NCI-H69 (cell line): ENCODE data around the gene SLC9A8.

Experiments
- DNase-seq: peaks from one replicate; lab custom pipeline; 2025; lab: John Stamatoyannopoulos, UW

SLC9A8 gene

GRCh38 chr20:49915380-49916145 lies 102.9 kb downstream of the SLC9A8 start, which contains the start of gene SPATA2:
TSS of gene SPATA2 (minus strand) at chr20:49915529. CDS start at chr20:49908490, 7,039 bp downstream.
- peak; percentile 93 for DNase-seq

DNA sequence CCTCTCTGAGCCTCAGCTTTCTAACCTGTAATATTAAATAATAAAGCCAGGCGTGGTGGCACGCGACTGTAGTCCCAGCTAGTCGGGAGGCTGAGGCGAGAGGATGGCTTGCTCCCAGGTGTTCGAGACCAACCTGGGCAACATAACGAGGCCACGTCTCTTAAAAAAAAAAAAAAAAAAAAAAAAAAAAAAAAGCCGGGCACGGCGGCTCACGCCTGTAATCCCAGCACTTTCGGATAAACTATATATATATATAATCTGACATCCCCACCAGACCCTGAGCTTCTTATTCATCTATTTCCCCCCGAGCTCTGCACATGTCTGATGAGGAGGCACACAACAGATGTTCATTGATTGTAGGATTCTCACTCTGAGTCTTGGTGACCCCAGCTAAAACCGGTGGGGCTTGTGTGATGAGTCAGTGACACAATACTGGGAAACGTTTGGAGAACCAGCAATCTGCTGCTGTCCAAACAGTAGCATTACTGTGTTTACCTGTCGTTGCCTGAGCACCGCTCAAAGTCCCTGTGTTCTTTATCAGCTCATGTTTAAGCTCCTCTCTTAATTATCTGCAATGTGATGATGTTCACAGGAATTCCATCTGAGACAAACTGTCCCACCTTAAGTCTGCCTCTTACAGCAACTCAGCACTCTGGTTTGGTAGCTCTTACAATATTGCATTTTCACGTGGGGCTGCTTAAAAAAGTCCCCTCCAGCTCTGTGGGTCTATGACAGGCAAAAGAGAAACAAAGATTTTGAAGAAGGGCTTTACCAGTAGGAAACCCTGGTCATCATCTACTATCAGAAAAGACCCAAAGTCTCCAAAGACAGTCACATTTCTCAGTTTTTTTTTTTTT lies 103.7 kb downstream of the SLC9A8 start:
- DNase-seq, result peak; percentile 69

- DNase-seq, result no peak
Observed at GRCh38 chr20:49918446-49918845, 105.8 kb downstream of the SLC9A8 start.

DNA sequence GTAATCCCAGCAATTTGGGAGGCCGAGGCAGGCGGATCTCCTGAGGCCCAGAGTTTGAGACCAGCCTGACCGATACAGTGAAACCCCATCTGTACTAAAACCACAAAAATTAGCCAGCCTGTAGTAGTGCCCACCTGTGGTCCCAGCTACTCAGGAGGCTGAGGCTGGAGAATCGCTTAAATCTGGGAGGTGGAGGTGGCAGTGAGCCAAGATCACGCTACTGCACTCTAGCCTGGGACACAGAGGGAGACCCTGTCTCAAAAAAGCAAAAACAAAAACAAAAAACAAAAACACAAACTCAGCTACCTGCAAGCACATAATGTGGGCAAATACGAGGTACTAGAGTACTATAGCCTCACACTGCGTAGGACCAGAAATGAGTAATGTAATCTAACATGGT lies 106.4 kb downstream of the SLC9A8 start:
- DNase-seq, result no peak

- no peak for DNase-seq
Observed at GRCh38 chr20:49919461-49919860, 106.8 kb downstream of the SLC9A8 start.

GRCh38 chr20:49924247-49924646 lies 111.6 kb downstream of the SLC9A8 start:
- no peak for DNase-seq

GRCh38 chr20:49925901-49926454 lies 113.3 kb downstream of the SLC9A8 start:
- DNase-seq, result no peak

DNA sequence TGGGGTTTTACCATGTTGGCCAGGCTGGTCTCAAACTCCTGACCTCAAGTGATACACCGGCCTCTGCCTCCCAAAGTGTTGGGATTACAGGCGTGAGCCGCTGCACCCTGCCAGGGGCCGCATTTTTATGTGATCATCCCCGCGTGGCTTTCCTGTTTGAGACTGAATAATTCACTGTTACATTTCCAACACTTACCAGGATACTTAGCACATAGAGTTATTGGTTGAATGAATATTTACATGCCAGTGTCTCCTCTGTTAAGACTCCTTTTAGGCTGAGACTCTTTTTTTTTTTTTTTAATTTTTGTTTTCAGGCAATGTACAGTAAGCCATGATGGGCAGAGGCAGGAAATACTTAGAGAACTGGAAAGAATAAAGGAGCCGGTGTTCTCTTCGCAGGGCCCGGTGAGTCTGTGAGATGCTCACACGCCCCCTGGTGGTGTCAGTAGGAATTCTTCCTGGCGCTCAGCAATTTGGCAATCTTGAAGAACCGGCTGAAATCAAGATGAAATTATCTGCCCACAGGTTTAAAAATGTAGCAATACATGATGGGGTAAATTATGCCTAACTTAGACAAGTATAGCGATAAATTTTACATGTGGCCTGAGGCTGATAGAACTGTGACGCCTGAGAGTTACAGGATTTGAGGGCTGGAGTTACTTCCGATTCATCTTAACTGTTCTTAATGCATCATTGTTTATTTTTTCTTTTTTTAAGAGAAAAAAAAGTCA lies 115.9 kb downstream of the SLC9A8 start:
- DNase-seq, result peak; percentile 77

DNA sequence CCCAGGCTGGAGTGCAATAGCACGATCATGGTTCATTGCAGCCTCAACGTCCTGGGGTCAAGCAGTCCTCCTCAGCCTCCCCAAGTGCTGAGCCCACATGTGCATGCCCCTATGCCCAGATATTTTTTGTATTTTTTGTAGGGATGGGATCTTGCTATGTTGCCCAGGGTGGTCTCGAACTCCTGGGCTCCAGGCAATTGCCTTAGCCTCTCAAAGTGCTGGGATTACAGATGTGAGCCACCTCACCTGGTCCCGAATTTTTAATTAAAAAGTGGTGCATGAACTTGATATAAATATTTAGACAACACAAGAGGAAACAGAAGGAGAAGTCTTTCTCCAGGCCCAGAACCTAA lies 116.5 kb downstream of the SLC9A8 start:
- DNase-seq, result no peak

DNA sequence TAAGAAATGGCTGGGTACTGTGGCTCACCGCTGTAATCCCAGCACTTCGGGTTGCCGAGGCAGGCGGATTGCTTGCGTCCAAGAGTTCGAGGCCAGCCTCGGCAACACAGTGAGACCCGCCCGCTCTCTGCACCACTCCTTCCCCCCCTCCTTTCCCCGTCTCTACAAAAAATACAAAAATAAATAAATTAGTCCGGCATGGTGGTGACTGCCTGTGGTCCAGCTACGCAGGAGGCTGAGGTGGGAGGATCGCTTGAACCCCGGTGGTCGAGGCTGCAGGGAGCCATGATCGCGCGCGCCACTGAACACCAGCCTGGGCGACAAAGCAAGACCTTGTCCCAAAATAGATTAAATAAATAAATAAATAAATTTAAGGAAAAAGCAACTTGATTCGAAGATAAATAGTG lies 123.1 kb downstream of the SLC9A8 start:
- DNase-seq, result peak; percentile 54

GRCh38 chr20:49936153-49937026 lies 123.8 kb downstream of the SLC9A8 start, which contains the start of gene RNF114:
TSS of gene RNF114 (plus strand) at chr20:49936397. CDS start at chr20:49936413, 16 bp downstream.
- peak; percentile 92 for DNase-seq

GRCh38 chr20:49937027-49937929 lies 124.7 kb downstream of the SLC9A8 start:
- DNase-seq, result peak; percentile 5

- peak; percentile 27 for DNase-seq
Observed at GRCh38 chr20:49938173-49939163, 125.8 kb downstream of the SLC9A8 start.

GRCh38 chr20:49941456-49941855 lies 128.8 kb downstream of the SLC9A8 start:
- no peak for DNase-seq
